Stimulated activated CD8-positive, alpha-beta memory T cell treated with anti-CD3 and anti-CD28 coated beads, Interleukin-7, amount 100 ng/mL, for 24 hours (primary cell): Measurements from ENCODE around the gene TM7SF2.
"Not testable (repeated sequence)": the region's sequence is repeated elsewhere in the genome, so short reads cannot be mapped to it uniquely, and the experiment has no call there.

ENCODE experiments used
- DNase-seq: peaks from one replicate; pipeline ENCODE4 v3.0.0-alpha.2; 2020; ENCODE audit warnings: low read depth

The TM7SF2 gene

GRCh38 chr11:65115361-65116082 is 3.9 kb downstream of the TM7SF2 start:
- no peak for DNase-seq

DNA sequence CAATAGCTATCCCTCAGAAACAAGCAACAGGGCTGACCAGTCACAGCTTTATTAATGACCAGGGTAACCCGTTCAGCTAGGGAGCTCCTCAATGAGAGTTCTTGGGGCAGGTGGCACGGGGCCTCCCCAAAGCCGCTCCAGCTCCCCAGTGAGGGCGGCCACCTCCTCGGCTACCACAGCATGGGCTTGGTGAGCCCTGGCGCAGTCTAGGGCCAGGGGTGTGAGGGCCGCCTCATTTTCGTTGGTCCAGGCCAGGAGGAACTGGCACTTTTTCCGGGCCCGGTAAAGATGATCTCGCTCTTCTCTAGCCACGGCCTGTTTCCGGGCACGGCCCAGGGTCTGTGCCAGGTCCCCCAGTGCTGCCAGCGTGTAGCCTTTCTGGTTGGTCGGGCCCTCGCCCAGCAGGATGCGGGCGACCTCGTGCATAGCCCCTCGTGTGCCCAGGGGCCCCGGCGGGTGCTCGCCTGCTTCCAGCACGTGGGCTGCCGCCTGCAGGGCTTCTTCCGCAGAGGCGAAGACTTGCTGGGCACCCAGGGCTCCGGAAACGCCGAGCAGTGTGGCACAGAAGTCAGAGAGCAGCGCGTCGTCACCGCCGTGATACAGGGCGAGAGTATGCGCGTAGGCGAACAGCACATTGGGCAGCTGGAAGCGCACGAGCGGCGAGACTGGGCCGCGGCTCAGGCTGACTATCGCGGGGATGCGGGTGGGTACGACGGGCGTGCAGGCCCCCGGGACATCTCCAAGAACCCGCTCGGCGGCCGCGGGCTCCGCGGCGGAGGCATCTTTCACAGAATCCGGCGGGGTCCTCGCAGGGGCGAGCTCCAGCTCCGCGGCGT is 4.9 kb downstream of the TM7SF2 start:
- DNase-seq = peak; percentile 36

- DNase-seq = peak; percentile 100
These were observed 5.8 kb downstream of the TM7SF2 start, which contains the start of gene ZNHIT2 for GRCh38 chr11:65117206-65118096. TSS of gene ZNHIT2 (minus strand) at chr11:65117701. CDS start at chr11:65117653, 48 bp downstream.

GRCh38 chr11:65118097-65118837 is 6.6 kb downstream of the TM7SF2 start:
- DNase-seq = no peak

GRCh38 chr11:65118891-65119669 is 7.4 kb downstream of the TM7SF2 start:
- not testable (repeated sequence) for DNase-seq

DNA sequence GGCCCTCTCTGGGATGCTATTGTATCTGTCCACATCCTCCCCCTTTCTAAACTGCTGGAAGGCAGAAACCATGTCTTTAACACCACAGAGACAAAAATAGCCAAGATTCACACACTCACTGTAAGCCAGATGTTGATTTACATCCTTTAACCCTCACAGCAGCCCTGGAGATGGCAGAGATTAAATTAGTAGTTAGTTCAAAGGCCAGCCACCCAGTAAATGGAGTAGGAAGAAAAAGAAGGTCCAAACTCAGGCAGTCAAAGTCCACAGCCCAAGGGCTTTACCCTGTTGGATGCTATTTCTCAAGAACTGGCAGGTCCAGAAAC is 8.0 kb downstream of the TM7SF2 start:
- no peak for DNase-seq

GRCh38 chr11:65120831-65121230 is 9.2 kb downstream of the TM7SF2 start:
- DNase-seq = no peak

- no peak for DNase-seq
These were observed 9.8 kb downstream of the TM7SF2 start for GRCh38 chr11:65121447-65121864.

- peak; percentile 96 for DNase-seq
These were observed 10.4 kb downstream of the TM7SF2 start, which contains the start of the genes FAU and MRPL49 for GRCh38 chr11:65121865-65122696. TSS of gene FAU (minus strand) at chr11:65122134. CDS start at chr11:65121813, 321 bp downstream. TSS of gene MRPL49 (plus strand) at chr11:65122321. CDS start at chr11:65122347, 26 bp downstream.

DNA sequence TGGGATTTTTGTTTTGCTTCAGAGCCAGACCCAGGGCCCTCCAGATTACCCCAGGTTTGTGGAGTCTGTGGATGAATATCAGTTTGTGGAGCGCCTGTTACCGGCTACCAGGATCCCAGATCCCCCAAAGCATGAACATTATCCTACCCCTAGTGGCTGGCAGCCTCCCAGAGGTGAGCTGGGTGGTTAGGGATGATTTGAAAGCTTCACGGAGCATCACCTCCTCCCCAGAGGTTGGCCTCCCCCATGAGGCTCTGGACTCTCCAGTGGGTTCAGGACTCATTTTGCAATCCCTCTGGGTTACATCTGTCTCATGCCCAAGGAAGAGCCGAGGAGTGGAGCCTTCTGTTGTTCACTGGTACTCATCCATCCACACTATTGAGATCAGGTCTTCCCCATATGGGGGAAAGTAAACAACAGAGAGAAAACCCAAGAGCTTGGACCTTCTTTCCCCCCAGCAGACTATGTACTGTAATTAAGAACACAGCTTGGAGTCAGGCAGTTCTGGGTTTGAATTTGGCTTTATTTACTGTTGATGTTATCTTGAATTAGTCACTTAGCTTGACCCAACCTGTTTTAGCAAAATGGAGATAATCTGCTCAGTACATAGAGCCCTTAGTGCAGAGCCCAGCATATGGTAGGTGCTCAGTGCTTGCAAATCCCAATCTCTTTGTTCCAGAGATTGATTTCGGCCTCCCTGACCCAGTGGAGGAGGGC is 13.0 kb downstream of the TM7SF2 start:
- DNase-seq = no peak

DNA sequence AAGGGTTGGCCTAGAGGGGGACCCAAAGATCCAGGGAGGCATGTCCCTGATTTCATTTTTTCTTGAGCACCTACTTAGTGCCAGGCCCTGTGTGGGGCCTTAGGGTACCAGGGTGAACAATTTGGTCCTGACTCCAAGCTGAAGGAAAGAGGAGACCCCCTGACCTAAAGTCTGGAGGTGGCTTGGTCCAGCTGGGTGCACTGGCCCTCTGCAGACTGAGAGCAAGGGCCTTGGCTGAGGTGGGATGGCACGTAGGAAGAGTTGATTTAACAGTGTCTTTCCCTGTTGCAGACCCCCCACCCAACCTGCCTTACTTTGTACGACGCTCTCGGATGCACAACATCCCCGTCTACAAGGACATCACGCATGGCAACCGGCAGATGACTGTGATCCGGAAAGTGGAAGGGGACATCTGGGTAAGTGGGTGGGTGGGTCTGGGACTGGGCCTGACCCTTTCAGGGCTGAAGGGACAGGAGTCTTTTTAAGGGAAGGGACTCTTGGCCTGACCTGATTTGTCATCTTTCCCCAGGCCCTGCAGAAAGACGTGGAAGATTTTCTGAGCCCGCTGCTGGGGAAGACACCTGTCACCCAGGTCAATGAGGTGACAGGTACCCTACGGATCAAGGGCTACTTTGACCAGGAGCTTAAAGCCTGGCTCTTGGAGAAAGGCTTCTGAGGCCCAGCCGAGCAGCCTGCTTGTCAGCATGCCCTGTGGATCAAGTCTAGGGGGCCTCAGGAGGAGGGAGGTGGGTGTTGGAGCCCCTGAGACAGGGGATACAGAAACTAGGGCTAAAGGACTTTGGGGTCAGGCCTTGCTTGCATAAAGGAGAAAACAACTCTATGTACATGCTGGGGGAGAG is 13.8 kb downstream of the TM7SF2 start:
- DNase-seq = no peak

DNA sequence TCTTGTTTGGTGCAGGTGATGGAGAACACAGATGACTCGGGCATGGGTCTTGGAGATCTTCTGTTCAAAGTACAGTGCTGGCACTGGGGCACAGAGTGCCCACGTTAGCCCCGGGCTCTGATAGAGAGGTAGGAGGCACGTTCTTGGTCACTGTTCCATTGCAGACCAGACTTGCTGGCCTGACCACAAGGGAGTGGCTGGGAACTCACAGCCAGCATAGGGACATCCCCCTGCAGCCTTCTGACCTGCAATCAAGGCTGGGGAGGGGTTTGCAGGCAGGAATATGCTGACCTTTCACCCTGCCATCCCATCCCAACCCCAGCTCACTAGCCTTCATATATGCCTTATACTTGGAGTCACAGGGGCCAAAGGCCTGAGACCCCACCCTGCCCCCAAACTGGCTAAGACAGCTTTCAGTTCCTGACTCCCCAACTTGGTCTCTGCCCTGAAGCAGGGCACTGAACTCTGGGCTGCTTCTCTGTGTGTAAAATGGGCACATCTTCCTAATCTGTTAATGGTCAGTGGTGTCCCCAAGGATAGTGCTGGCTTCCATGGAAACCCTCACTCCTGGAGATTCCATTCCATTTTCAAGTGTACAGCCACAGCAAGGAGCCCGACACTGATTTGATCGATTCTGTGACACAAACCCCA is 15.1 kb downstream of the TM7SF2 start:
- DNase-seq = no peak

GRCh38 chr11:65127473-65128181 is 16.0 kb downstream of the TM7SF2 start:
- DNase-seq = no peak

GRCh38 chr11:65128182-65129145 is 16.8 kb downstream of the TM7SF2 start:
- no peak for DNase-seq

DNA sequence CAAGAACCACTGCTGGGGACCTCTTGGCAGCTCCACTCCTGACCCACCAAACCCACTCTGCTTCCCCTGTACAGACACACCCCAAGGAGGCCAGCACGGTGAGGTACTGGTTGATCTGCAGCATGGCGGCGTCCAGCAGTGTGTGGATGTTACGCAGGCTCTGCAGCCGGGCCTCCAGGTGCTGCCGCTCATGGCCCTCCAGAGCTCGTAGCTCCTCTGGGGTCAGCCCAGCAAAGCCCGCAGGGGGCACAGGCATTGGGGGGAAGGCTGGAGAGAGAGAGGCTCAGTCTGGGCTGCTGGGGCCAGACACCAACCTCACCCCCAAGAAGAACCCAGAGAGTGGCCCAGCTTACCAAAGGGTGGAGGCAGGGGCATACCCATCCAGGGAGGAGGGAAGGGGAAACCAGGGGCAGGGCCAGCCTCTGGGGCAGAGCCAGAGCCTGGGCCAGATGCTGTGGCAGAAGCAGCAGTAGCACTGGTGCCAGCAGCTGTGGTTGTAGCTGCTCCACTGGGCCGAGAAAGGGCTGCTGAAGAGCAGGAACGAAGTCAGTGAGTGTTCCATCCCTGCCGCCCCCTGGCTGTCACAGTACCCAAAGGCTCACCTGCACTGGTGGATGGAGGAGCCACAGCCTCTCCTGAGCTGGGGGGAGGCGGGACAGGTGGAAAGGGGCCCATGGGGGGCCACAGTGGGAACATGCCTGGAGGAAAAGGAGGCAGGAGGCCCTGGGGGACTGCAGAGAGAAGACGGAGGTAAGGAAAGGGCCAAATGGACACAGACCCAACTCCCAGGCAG is 18.2 kb downstream of the TM7SF2 start:
- no peak for DNase-seq
